ENCODE measurements around the gene CRTAC1. TPM values are rescaled to one million over a fixed set of nuclear protein-coding genes. Genes with fewer than 3 reads are reported as not detected.

The CRTAC1 gene
- total RNA-seq, 1 donor from 2014 or later: 0.06 TPM

GRCh38 chr10:97866524-97867219 lies 163.7 kb downstream of the CRTAC1 start:
- DNase-seq (ENCODE audit: low read depth): no peak
- no peak for TF ChIP-seq CTCF (conservative IDR thresholded peaks at IDR 0.05; ENCODE audit: low read depth, low read length)
- no peak overlapping the region for H3K4me3 ChIP-seq (ENCODE audit: low read depth, low read length)

- TF ChIP-seq CTCF (conservative IDR thresholded peaks at IDR 0.05; ENCODE audit: low read depth, low read length): no peak
These were observed 164.9 kb downstream of the CRTAC1 start for GRCh38 chr10:97865488-97865887.

GRCh38 chr10:97863808-97864207 lies 166.6 kb downstream of the CRTAC1 start:
- DNase-seq (ENCODE audit: low read depth): no peak
- no peak for TF ChIP-seq CTCF (conservative IDR thresholded peaks at IDR 0.05; ENCODE audit: low read depth, low read length)
- no peak overlapping the region for H3K4me3 ChIP-seq (ENCODE audit: low read depth, low read length)

More at GRCh38 chr10:97865488-97865887, 164.9 kb downstream of the CRTAC1 start:
- no peak for DNase-seq (ENCODE audit: low read depth)
- no peak overlapping the region for H3K4me3 ChIP-seq (ENCODE audit: low read depth, low read length)

- TF ChIP-seq CTCF (conservative IDR thresholded peaks at IDR 0.05; ENCODE audit: low read depth, low read length): no peak
- no peak overlapping the region for H3K4me3 ChIP-seq (ENCODE audit: low read depth, low read length)
- DNase-seq (ENCODE audit: low read depth): no peak
These were observed 168.5 kb downstream of the CRTAC1 start for GRCh38 chr10:97861924-97862323.

- no peak for TF ChIP-seq CTCF (conservative IDR thresholded peaks at IDR 0.05; ENCODE audit: low read depth, low read length)
- H3K4me3 ChIP-seq (ENCODE audit: low read depth, low read length): no peak overlapping the region
- no peak for DNase-seq (ENCODE audit: low read depth)
These were observed 169.2 kb downstream of the CRTAC1 start for GRCh38 chr10:97861097-97861750.

GRCh38 chr10:97858001-97858439 lies 172.4 kb downstream of the CRTAC1 start:
- TF ChIP-seq CTCF (conservative IDR thresholded peaks at IDR 0.05; ENCODE audit: low read depth, low read length): no peak
- DNase-seq (ENCODE audit: low read depth): no peak
- no peak overlapping the region for H3K4me3 ChIP-seq (ENCODE audit: low read depth, low read length)
